Liver (tissue), 3 donors: ENCODE data around the gene RNF214.
A peak's percentile ranks its signal among the peaks of the same experiment; 100 is the strongest.

Experiments
- FOXA1 ChIP-seq: IDR thresholded peaks from 2 replicates; pipeline ENCODE4 v1.6.1; 2016; ENCODE audit warnings: antibody characterized with exemption
- FOXA2 ChIP-seq: IDR thresholded peaks from 2 replicates; pipeline ENCODE4 v1.6.1; 2016; ENCODE audit warnings: antibody characterized with exemption
- JUND ChIP-seq, 2 donors: IDR thresholded peaks; 2 replicates each; pipeline ENCODE4 v1.6.1; 2016; ENCODE audit warnings: antibody characterized with exemption in 2 of 2
- RAD21 ChIP-seq, 2 donors: IDR thresholded peaks; 2 replicates each; pipeline ENCODE4 v1.6.1; 2016; ENCODE audit warnings: antibody characterized with exemption in 2 of 2, mild to moderate bottlenecking in 2 of 2
- RXRA ChIP-seq, 2 donors: IDR thresholded peaks; 2 replicates each; pipeline ENCODE4 v1.6.1; 2017 to 2018; ENCODE audit warnings: antibody characterized with exemption in 2 of 2, mild to moderate bottlenecking in 1 of 2
- SP1 ChIP-seq: IDR thresholded peaks from 2 replicates; pipeline ENCODE4 v1.6.1; 2018; ENCODE audit warnings: antibody characterized with exemption, mild to moderate bottlenecking
- TAF1 ChIP-seq: conservative IDR thresholded peaks from 2 replicates; pipeline ENCODE4 v1.6.1; 2016; ENCODE audit warnings: antibody characterized with exemption, mild to moderate bottlenecking
- YY1 ChIP-seq: IDR thresholded peaks from 2 replicates; pipeline ENCODE4 v1.6.1; 2016; ENCODE audit warnings: antibody characterized with exemption, mild to moderate bottlenecking
- TF ChIP-seq, protein P1 (sequence below): IDR thresholded peaks from 2 replicates; pipeline ENCODE4 v1.6.1; 2016; ENCODE audit warnings: antibody characterized with exemption
- TF ChIP-seq, protein P2 (sequence below): fragments of 150-350 bp; IDR thresholded peaks from 2 replicates; pipeline ENCODE4 v1.5.1; 2017; ENCODE audit warnings: improper control_type of control experiment, low read depth, low read length; ENCODE audit not compliant: missing input control
- TF ChIP-seq, protein P3 (sequence below): IDR thresholded peaks from 2 replicates; pipeline ENCODE4 v1.6.1; 2016; ENCODE audit warnings: antibody characterized with exemption
- TF ChIP-seq, protein P4 (sequence below): IDR thresholded peaks from 2 replicates; pipeline ENCODE4 v1.6.1; 2016; ENCODE audit warnings: antibody characterized with exemption, mild to moderate bottlenecking
- donor health status: healthy.
- donor health status: healthy.

DNA sequence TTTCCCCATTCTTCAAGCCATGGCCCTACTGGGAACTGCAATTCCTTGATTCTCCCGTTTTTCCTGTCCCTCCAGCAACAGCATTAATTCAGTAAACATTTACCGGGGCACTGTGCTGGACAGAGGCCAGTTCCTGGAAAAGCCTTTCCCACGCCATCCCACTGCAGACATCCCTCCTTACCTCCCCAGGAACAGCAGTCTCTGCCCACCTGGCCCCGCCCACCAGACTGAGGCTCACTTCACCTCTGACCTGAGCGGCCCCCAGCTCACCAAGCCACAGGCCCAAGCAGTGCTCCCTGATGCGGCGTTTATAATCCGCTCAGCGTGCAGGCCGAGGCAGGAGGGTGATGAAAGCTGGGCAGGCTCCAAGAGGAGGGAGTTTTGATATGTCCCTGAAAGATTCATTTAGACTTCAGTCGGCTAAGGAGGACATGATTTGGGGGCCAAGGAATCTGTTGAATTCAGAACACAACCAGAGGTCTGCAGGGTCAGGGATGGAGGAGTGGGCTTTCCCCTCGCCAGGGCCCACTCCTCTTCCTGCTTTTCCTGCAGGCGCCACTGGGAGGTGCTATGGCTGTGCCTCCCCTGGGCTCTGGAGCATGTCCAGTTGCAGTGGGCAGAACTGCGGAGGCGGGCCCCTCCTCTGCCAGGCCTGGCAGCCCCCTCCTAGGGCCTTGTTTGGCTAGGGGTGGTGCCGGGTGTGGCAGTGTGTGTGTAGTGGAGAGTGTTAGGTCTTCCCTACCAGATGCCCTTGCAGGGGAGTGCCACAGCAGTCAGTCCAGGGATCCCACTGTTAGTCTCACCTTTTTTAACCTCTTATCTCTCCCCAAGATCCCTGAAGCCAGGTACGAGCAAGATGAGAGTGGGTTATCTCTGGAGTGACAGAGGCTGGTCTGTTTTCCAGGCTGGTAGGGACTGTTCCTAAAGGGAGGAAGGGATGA is 34.7 kb upstream of the RNF214 start:
- TF ChIP-seq, protein P1, sequence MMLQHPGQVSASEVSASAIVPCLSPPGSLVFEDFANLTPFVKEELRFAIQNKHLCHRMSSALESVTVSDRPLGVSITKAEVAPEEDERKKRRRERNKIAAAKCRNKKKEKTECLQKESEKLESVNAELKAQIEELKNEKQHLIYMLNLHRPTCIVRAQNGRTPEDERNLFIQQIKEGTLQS: no peak
- TF ChIP-seq SP1 (no peak), RAD21 (IDR thresholded peaks at IDR 0.05) (peak in 1 of 2 donors; percentile 38), YY1 (no peak), FOXA1 (no peak), FOXA2 (no peak), TAF1 (no peak), RXRA (IDR thresholded peaks at IDR 0.05) (no peak), JUND (IDR thresholded peaks at IDR 0.05) (no peak)
- TF ChIP-seq, protein P2, sequence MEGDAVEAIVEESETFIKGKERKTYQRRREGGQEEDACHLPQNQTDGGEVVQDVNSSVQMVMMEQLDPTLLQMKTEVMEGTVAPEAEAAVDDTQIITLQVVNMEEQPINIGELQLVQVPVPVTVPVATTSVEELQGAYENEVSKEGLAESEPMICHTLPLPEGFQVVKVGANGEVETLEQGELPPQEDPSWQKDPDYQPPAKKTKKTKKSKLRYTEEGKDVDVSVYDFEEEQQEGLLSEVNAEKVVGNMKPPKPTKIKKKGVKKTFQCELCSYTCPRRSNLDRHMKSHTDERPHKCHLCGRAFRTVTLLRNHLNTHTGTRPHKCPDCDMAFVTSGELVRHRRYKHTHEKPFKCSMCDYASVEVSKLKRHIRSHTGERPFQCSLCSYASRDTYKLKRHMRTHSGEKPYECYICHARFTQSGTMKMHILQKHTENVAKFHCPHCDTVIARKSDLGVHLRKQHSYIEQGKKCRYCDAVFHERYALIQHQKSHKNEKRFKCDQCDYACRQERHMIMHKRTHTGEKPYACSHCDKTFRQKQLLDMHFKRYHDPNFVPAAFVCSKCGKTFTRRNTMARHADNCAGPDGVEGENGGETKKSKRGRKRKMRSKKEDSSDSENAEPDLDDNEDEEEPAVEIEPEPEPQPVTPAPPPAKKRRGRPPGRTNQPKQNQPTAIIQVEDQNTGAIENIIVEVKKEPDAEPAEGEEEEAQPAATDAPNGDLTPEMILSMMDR: no peak
- TF ChIP-seq, protein P3, sequence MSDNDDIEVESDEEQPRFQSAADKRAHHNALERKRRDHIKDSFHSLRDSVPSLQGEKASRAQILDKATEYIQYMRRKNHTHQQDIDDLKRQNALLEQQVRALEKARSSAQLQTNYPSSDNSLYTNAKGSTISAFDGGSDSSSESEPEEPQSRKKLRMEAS: no peak
- TF ChIP-seq, protein P4, sequence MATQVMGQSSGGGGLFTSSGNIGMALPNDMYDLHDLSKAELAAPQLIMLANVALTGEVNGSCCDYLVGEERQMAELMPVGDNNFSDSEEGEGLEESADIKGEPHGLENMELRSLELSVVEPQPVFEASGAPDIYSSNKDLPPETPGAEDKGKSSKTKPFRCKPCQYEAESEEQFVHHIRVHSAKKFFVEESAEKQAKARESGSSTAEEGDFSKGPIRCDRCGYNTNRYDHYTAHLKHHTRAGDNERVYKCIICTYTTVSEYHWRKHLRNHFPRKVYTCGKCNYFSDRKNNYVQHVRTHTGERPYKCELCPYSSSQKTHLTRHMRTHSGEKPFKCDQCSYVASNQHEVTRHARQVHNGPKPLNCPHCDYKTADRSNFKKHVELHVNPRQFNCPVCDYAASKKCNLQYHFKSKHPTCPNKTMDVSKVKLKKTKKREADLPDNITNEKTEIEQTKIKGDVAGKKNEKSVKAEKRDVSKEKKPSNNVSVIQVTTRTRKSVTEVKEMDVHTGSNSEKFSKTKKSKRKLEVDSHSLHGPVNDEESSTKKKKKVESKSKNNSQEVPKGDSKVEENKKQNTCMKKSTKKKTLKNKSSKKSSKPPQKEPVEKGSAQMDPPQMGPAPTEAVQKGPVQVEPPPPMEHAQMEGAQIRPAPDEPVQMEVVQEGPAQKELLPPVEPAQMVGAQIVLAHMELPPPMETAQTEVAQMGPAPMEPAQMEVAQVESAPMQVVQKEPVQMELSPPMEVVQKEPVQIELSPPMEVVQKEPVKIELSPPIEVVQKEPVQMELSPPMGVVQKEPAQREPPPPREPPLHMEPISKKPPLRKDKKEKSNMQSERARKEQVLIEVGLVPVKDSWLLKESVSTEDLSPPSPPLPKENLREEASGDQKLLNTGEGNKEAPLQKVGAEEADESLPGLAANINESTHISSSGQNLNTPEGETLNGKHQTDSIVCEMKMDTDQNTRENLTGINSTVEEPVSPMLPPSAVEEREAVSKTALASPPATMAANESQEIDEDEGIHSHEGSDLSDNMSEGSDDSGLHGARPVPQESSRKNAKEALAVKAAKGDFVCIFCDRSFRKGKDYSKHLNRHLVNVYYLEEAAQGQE: no peak
